Stomach (tissue), 9 donors: Measurements from ENCODE around the gene ABHD2. TPM values are rescaled to one million over a fixed set of nuclear protein-coding genes. Genes with fewer than 3 reads are reported as not detected.
"Not testable (repeated sequence)": the region's sequence is repeated elsewhere in the genome, so short reads cannot be mapped to it uniquely, and the experiment has no call there.

Experiments
- DNase-seq, 2 donors: peaks; one replicate each; pipeline versions ENCODE4 v3.0.0 to v3.0.0-alpha.2; 2013 to 2019
- H3K27ac ChIP-seq, 5 donors: fragments of 200-600 bp in 4 of 5; sonication (generic) in 4 of 5; one replicate each; pipeline ENCODE4 v1.5.1; 2013 to 2019; ENCODE audit warnings: mild to moderate bottlenecking in 1 of 5, moderate library complexity in 1 of 5
- H3K27me3 ChIP-seq, 3 donors: fragments of 200-600 bp; sonication (generic); one replicate each; pipeline ENCODE4 v1.5.1; 2017 to 2019; ENCODE audit warnings: mixed run types in 1 of 3
- H3K36me3 ChIP-seq, 4 donors: fragments of 200-600 bp; sonication (generic); 1 replicate in 3 of 4; 2 replicates in 1 of 4; pipeline ENCODE4 v1.5.1; 2016 to 2019
- H3K4me1 ChIP-seq, 4 donors: fragments of 200-600 bp; sonication (generic); one replicate each; pipeline ENCODE4 v1.5.1; 2016 to 2019
- H3K4me3 ChIP-seq, 4 donors: fragments of 200-600 bp; sonication (generic) in 3 of 4; one replicate each; pipeline ENCODE4 v1.5.1; 2016 to 2019; ENCODE audit warnings: mild to moderate bottlenecking in 1 of 4
- H3K9me3 ChIP-seq, 4 donors: fragments of 200-600 bp; sonication (generic); one replicate each; pipeline ENCODE4 v1.5.1; 2016 to 2019
- CTCF ChIP-seq, 7 experiments: fragments of 450-650 bp in 4 of 7; fragments of 200-600 bp in 3 of 7; sonication (generic) in 3 of 7; IDR thresholded peaks; one replicate each; pipeline ENCODE4 v1.5.1; 2016 to 2019; ENCODE audit warnings: antibody characterized with exemption in 7 of 7, control low read depth in 2 of 7, mild to moderate bottlenecking in 1 of 7
- EP300 ChIP-seq: sonication (generic); formaldehyde crosslinking; IDR thresholded peaks from one replicate; pipeline ENCODE4 v1.6.1; 2017; ENCODE audit warnings: antibody characterized with exemption
- POLR2A ChIP-seq, 4 donors: fragments of 450-650 bp; IDR thresholded peaks; one replicate each; pipeline ENCODE4 v1.6.1; 2016; ENCODE audit warnings: antibody characterized with exemption in 4 of 4, control low read depth in 2 of 4, mild to moderate bottlenecking in 1 of 4, moderate library complexity in 1 of 4
- POLR2AphosphoS5 ChIP-seq, 3 donors: sonication (generic); formaldehyde crosslinking; IDR thresholded peaks; one replicate each; pipeline ENCODE4 v1.6.1; 2016; ENCODE audit warnings: antibody characterized with exemption in 3 of 3
- WGBS, 5 donors: extraction: QIAGEN DNeasy Blood & Tissue Kit in 3 of 5; methylation state at CpG; one replicate each; pipeline versions ENCODE4 v1.1.5 to v1.1.7; 2013 to 2018; 5-methylcytosine and 5-hydroxymethylcytosine counted together
- intact Hi-C: fragments of 100-400 bp; cut with DNase I; formaldehyde crosslinking; loops from one replicate; pipeline ENCODE4 v1.15.1; 2023; ENCODE audit warnings: low total_unique reads
- polyA plus RNA-seq, 3 donors: library from polyadenylated mRNA; stranded (reverse); fragments of 200-250 nt; gene quantifications; one replicate each; pipeline ENCODE4 v1.2.3, GENCODE V29; 2013
- total RNA-seq, 5 donors: library from RNA; depleted of rRNA; stranded (reverse); fragments of >200 nt; gene quantifications; one replicate each; pipeline versions ENCODE4 v1.1.0 to v1.2.3, GENCODE V29; 2014 to 2016
- donor health status: healthy with polysubstance abuse.
- donor health status: Bipolar disorder and iron deficiency.
- donor health status: healthy.

Gene ABHD2
- total and polyA plus RNA-seq, 8 donors, result 5.1 to 192 (median 70.3) TPM

- Histone ChIP-seq H3K36me3 (no peaks in the 10 kb centered on the region), H3K4me1 (no peaks in the 10 kb centered on the region), H3K4me3 (no peak overlapping the region), H3K27ac (no peak overlapping the region), H3K27me3 (no peaks in the 10 kb centered on the region), H3K9me3 (no peaks in the 10 kb centered on the region)
- no peak for TF ChIP-seq POLR2AphosphoS5 (IDR thresholded peaks at IDR 0.05)
- DNase-seq, result no peak
- intact Hi-C loops, result loop anchor here (10.0 kb wide), 1 partner anchor 115 kb away; no protein-coding TSS in a partner anchor
- 32 to 43% (median 35%) methylated on average over 5 of the region's 5 CpGs for WGBS, 5 donors
These were observed 142.0 kb downstream of the ABHD2 start for GRCh38 chr15:89230277-89230676.

GRCh38 chr15:89231832-89232231, 143.6 kb downstream of the ABHD2 start:
- Histone ChIP-seq H3K27ac (no peak overlapping the region), H3K9me3 (no peaks in the 10 kb centered on the region), H3K4me3 (no peak overlapping the region), H3K36me3 (no peaks in the 10 kb centered on the region), H3K4me1 (no peaks in the 10 kb centered on the region), H3K27me3 (no peaks in the 10 kb centered on the region)
- DNase-seq, result no peak
- intact Hi-C loops, result loop anchor here (10.0 kb wide), 1 partner anchor 113 kb away; no protein-coding TSS in a partner anchor
- no peak for TF ChIP-seq POLR2A (IDR thresholded peaks at IDR 0.05)
- TF ChIP-seq CTCF (IDR thresholded peaks at IDR 0.05), result no peak
- TF ChIP-seq POLR2AphosphoS5 (IDR thresholded peaks at IDR 0.05), result no peak
- no peak for TF ChIP-seq EP300

- DNase-seq, H3K36me3 ChIP-seq, H3K9me3 ChIP-seq, H3K4me3 ChIP-seq, H3K27ac ChIP-seq, H3K27me3 ChIP-seq: not testable (repeated sequence)
- intact Hi-C loops, result loop anchor here (10.0 kb wide), 1 partner anchor 105 kb away; no protein-coding TSS in a partner anchor
- 87 to 91% (median 89%) methylated on average over 12 of the region's 12 CpGs for WGBS, 5 donors
- H3K4me1 ChIP-seq, result peaks cover 5 to 23% (median 20%) of the 10 kb centered on the region in 4 donors
These were observed 151.9 kb downstream of the ABHD2 start for GRCh38 chr15:89239883-89240810.

GRCh38 chr15:89243046-89243690, 154.9 kb downstream of the ABHD2 start:
- peak in 1 of 2 donors; percentile 11 for DNase-seq
- intact Hi-C loops, result no loop called here
- H3K9me3 ChIP-seq, result peaks cover 0 to 7% (median 0%) of the 10 kb centered on the region in 4 donors
- TF ChIP-seq POLR2A (IDR thresholded peaks at IDR 0.05) (no peak), CTCF (IDR thresholded peaks at IDR 0.05) (no peak), POLR2AphosphoS5 (IDR thresholded peaks at IDR 0.05) (no peak), EP300 (no peak)
- H3K36me3 ChIP-seq, result peaks cover 0 to 2% (median 0%) of the 10 kb centered on the region in 4 donors
- WGBS, 5 donors, result 25 to 38% (median 25%) methylated on average over 20 of the region's 20 CpGs
- no peaks in the 10 kb centered on the region for H3K27me3 ChIP-seq
- H3K4me3 ChIP-seq, result peak overlapping the region; percentile 74 to 97 (median 87)
- H3K27ac ChIP-seq, result peak overlapping the region; percentile 12 to 77 (median 74)
- H3K4me1 ChIP-seq, result peaks cover 5 to 23% (median 20%) of the 10 kb centered on the region in 4 donors
